Upper lobe of right lung (tissue), 1 donor: ENCODE measurements around the gene KRT14. TPM values are rescaled to one million over a fixed set of nuclear protein-coding genes. Genes with fewer than 3 reads are reported as not detected.
"Not testable (repeated sequence)": the region's sequence is repeated elsewhere in the genome, so short reads cannot be mapped to it uniquely, and the experiment has no call there.

Experiments used
- ATAC-seq: fragments of 200-7000 bp; cut with Tn5 transposase; one replicate; pipeline ENCODE4 v1.9.1; 2020; ENCODE audit warnings: mild to moderate bottlenecking, moderate library complexity
- DNase-seq: peaks from one replicate; pipeline ENCODE4 v3.0.0-alpha.2; 2020
- H3K27ac ChIP-seq: fragments of 200-600 bp; one replicate; pipeline ENCODE4 v1.8.0; 2022
- H3K27me3 ChIP-seq: fragments of 200-600 bp; one replicate; pipeline ENCODE4 v1.8.0; 2022; ENCODE audit warnings: mild to moderate bottlenecking
- H3K36me3 ChIP-seq: fragments of 200-600 bp; one replicate; pipeline ENCODE4 v1.8.0; 2022
- H3K4me1 ChIP-seq: fragments of 200-600 bp; one replicate; pipeline ENCODE4 v1.8.0; 2022
- H3K4me3 ChIP-seq: fragments of 200-600 bp; one replicate; pipeline ENCODE4 v1.8.0; 2022; ENCODE audit warnings: mild to moderate bottlenecking
- H3K9me3 ChIP-seq: fragments of 200-600 bp; one replicate; pipeline ENCODE4 v1.8.0; 2022
- CTCF ChIP-seq: fragments of 200-600 bp; IDR thresholded peaks from one replicate; pipeline ENCODE4 v1.8.0; 2022; ENCODE audit warnings: antibody characterized with exemption
- intact Hi-C: fragments of 100-400 bp; cut with DNase I; formaldehyde crosslinking; loops from one replicate; pipeline ENCODE4 v1.11.0; 2022
- total RNA-seq: library from RNA; stranded (reverse); fragmentation: NEBNext Ultra II Directional; extraction: Animal tissue kit (Norgen Biotek cat#: 25700); gene quantifications from one replicate; pipeline ENCODE4 v1.2.1, GENCODE V29; 2021
- donor health status: DM: no; HTN: yes; CAD: no; lungs with severe emphysema.

Gene KRT14
- total RNA-seq, 1 donor from 2014 or later: not detected

DNA sequence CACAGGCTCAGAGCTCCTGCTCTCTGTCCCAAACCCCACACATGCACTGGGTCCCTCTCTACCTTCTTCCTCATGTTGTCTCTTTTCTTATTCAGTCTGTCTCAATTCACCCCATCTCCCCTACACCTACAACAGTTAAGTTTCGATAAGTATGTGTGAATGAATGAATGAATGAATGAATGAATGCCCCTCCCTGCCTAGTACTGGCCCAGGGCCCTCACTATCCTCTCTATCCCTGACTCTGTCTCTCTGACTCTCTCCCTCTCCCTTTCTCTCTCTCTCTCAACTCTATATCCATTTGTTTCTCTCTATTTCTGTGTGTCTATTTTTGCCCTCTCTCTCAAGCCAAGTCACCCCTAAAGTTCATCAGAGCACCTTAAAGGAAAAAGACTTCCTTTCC is 8.2 kb downstream of the KRT14 start:
- H3K27me3 ChIP-seq: no peaks in the 10 kb centered on the region
- H3K36me3 ChIP-seq: no peaks in the 10 kb centered on the region
- H3K9me3 ChIP-seq: no peaks in the 10 kb centered on the region
- H3K4me3 ChIP-seq: no peak overlapping the region
- ATAC-seq: no peak
- intact Hi-C loops: no loop called here
- no peak for DNase-seq
- no peak overlapping the region for H3K27ac ChIP-seq
- no peak for TF ChIP-seq CTCF
- H3K4me1 ChIP-seq: no peaks in the 10 kb centered on the region

DNA sequence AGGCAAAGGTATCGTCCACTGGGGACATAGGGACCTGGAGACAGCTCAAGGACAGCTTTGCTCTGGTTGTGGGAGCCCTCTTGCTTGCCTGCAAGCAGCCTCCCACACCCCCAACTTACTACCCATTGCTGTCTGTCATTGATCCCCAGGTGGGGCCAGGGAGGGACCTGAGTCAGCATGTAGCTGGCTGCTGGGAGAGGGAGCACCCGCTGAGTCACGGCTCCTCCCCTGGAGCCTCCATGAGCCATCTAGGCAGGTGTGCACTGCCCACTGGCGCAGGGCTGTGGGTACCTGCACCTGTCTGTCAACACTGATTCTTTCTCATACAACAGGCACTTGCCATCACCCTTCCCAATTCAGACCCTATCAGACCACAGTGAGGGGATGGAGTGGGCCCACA is 10.0 kb downstream of the KRT14 start:
- H3K9me3 ChIP-seq, intact Hi-C loops, H3K27me3 ChIP-seq, DNase-seq, H3K4me1 ChIP-seq, H3K27ac ChIP-seq, H3K36me3 ChIP-seq, H3K4me3 ChIP-seq, ATAC-seq: not testable (repeated sequence)

DNA sequence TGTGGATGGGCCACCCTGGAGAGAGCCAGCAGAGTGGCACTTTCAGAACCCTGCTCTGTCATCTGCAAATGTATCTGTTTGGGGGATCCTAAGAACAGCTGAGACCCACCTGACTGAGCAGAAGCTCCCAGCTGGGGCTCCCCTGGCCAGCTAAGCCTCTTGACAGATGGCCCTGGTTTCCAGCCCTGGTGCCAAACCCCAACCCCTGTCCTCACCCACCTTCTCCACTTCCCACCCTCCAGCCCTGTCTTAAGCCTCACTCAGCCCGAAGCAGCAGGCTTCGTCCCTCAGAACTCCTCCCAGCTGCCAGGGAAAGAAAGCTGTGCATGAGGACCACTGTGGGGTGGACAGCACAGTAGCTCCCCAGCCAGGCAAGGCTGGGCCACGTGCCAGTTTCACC is 11.4 kb downstream of the KRT14 start:
- no peaks in the 10 kb centered on the region for H3K36me3 ChIP-seq
- no peaks in the 10 kb centered on the region for H3K9me3 ChIP-seq
- DNase-seq (no peak), ATAC-seq (no peak)
- no peak overlapping the region for H3K27ac ChIP-seq
- intact Hi-C loops: no loop called here
- H3K4me3 ChIP-seq: no peak overlapping the region
- peaks cover 6% of the 10 kb centered on the region for H3K27me3 ChIP-seq
- no peak for TF ChIP-seq CTCF
- H3K4me1 ChIP-seq: no peaks in the 10 kb centered on the region

DNA sequence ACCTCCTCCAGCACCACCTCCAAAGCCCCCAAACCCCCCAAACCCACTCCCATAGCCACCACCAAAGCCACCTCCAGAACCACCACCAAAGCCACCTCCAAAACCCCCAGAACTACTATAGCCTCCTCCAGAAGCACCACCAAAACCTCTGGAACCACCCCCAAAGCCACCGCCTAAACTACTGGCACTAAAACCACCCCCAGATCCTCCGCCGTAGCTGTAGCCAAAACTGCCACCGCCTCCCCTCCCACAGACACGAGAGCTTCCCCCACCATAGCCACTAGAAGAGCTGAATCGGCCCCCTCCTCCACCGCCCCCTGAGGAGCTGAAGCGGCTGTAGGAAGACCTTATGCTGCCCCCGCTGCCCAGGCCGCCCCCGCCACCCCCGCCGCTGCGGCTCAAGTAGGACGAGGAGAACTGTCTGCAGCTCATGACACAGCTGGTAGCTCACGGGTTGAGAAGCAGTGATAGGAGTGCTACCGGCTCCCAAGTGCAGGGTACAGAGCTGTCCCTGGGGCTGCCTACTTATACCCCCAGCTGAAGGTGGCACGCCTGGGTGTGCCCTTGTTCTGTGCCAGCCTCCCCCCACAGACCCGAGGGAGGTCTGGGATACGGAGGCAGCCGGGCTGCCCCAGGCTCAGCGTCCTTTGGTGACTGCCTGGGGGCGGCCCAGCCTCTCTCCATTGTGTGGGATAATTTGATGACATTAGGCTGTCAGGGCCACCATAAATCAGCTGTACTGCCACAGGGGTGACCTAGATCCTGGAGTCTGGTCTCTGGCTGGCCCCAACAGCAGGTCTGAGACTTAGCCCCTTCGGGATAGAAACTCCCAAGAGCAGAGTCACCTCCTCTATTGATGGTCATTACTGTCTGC is 14.9 kb downstream of the KRT14 start, which contains the start of gene KRT9:
KRT9 (minus strand) TSS at position 499 of the 874 bp plus-strand sequence; CDS start at position 432, 67 bp downstream.
- H3K27ac ChIP-seq: no peak within 1 kb of the TSS
- DNase-seq (no peak), ATAC-seq (no peak)

GRCh38 chr17:41567317-41567716 is 19.4 kb downstream of the KRT14 start:
- no peak for DNase-seq
- intact Hi-C loops: no loop called here
- no peak for TF ChIP-seq CTCF
- no peak for ATAC-seq
- Histone ChIP-seq H3K36me3 (no peaks in the 10 kb centered on the region), H3K4me1 (no peaks in the 10 kb centered on the region), H3K27me3 (peaks cover 4% of the 10 kb centered on the region), H3K9me3 (no peaks in the 10 kb centered on the region), H3K4me3 (no peak overlapping the region), H3K27ac (no peak overlapping the region)

More for the DNA sequence above, 14.9 kb downstream of the KRT14 start, which contains the start of gene KRT9:
- intact Hi-C loops: no loop called here
- no peak for TF ChIP-seq CTCF
- Histone ChIP-seq H3K27me3 (peaks cover 6% of the 10 kb centered on the region), H3K4me3 (no peak within 1 kb of the TSS), H3K9me3 (no peaks in the 10 kb centered on the region), H3K36me3 (no peaks in the 10 kb centered on the region), H3K4me1 (no peaks in the 10 kb centered on the region)

- Histone ChIP-seq H3K9me3 (no peaks in the 10 kb centered on the region), H3K27ac (no peak overlapping the region), H3K4me3 (no peak overlapping the region), H3K27me3 (no peaks in the 10 kb centered on the region), H3K4me1 (no peaks in the 10 kb centered on the region), H3K36me3 (no peaks in the 10 kb centered on the region)
- ATAC-seq: no peak
- no peak for DNase-seq
- intact Hi-C loops: no loop called here
- TF ChIP-seq CTCF: no peak
These were observed 21.4 kb downstream of the KRT14 start for GRCh38 chr17:41565338-41565737.
